Muscle of arm (tissue), 12 donors: ENCODE measurements around the gene OR2T8. TPM values are rescaled to one million over a fixed set of nuclear protein-coding genes. Genes with fewer than 3 reads are reported as not detected.

Experiments used
- DNase-seq: peaks from one replicate; pipeline ENCODE4 v3.0.0-alpha.2; 2013
- polyA plus RNA-seq, 12 donors: library from polyadenylated mRNA; unstranded; fragments of 120-200 nt; gene quantifications; one replicate each; pipeline ENCODE4 v1.2.1, GENCODE V29; 2013; ENCODE audit not compliant: insufficient read length in 12 of 12

The OR2T8 gene
- polyA plus RNA-seq, 12 donors, result 0.20 to 0.40 TPM; not detected in 10

- DNase-seq, result no peak
Observed at GRCh38 chr1:247953408-247953807, 33.4 kb downstream of the OR2T8 start.

GRCh38 chr1:247961791-247962190 is 41.7 kb downstream of the OR2T8 start:
- no peak for DNase-seq

- no peak for DNase-seq
Observed at GRCh38 chr1:247962911-247963588, 43.0 kb downstream of the OR2T8 start.

GRCh38 chr1:247964933-247965332 is 44.9 kb downstream of the OR2T8 start, which contains the start of gene OR2AK2:
Gene OR2AK2 (plus strand): TSS chr1:247965233. CDS start chr1:247965377, 144 bp downstream.
- no peak for DNase-seq

- DNase-seq, result no peak
Observed at GRCh38 chr1:247966532-247967204, 46.6 kb downstream of the OR2T8 start.

Other genes starting within 250 kb of the OR2T8 start
- not detected for gene OR13G1, start 240.5 kb upstream of the OR2T8 start, polyA plus RNA-seq
- under 1 TPM in 1 of 12 donors, not detected in 11; 0.23 TPM for gene OR6F1, start 203.6 kb upstream of the OR2T8 start, polyA plus RNA-seq
- gene OR14K1, start 181.6 kb upstream of the OR2T8 start, polyA plus RNA-seq, result not detected
- gene OR14A2, start 172.1 kb upstream of the OR2T8 start, polyA plus RNA-seq, result not detected
- gene OR1C1, start 159.7 kb upstream of the OR2T8 start, polyA plus RNA-seq, result not detected
- gene OR14A16, start 96.1 kb upstream of the OR2T8 start, polyA plus RNA-seq, result not detected
- not detected for gene OR11L1, start 78.4 kb upstream of the OR2T8 start, polyA plus RNA-seq
- 1 to 10 TPM in 11 of 12 donors, not detected in 1; 1.2 to 7.8 (median 3.5) TPM for gene TRIM58, start 63.1 kb upstream of the OR2T8 start, polyA plus RNA-seq
- 1 to 10 TPM in 5 of 12 donors, under 1 TPM in 4, not detected in 3; 0.50 to 2.5 (median 1.0) TPM for gene OR2W3, start 24.7 kb upstream of the OR2T8 start, polyA plus RNA-seq
- gene OR2AJ1, start 4.6 kb downstream of the OR2T8 start, polyA plus RNA-seq, result not detected
- gene OR2L8, start 28.6 kb downstream of the OR2T8 start, polyA plus RNA-seq, result not detected
- gene OR2AK2, start 45.0 kb downstream of the OR2T8 start, polyA plus RNA-seq, result not detected
- gene OR2L5, start 93.4 kb downstream of the OR2T8 start, polyA plus RNA-seq, result not detected
- gene OR2L2, start 109.8 kb downstream of the OR2T8 start, polyA plus RNA-seq, result under 1 TPM in 2 of 12 donors, not detected in 10; 0.05 to 0.07 TPM
- gene OR2L3, start 126.6 kb downstream of the OR2T8 start, polyA plus RNA-seq, result not detected
- gene OR2L13, start 174.9 kb downstream of the OR2T8 start, polyA plus RNA-seq, result not detected
- not detected for gene OR2M5, start 224.9 kb downstream of the OR2T8 start, polyA plus RNA-seq